GM21723 (cell line): ENCODE measurements around the gene SCAF8.

Source experiments
- ATAC-seq: cut with Tn5 transposase; IDR thresholded peaks from one replicate; pipeline ENCODE4 v1.9.1; 2021; ENCODE audit warnings: mild to moderate bottlenecking, moderate library complexity; ENCODE audit not compliant: unreplicated experiment

The SCAF8 gene

GRCh38 chr6:154878871-154879491 lies 145.8 kb downstream of the SCAF8 start:
- ATAC-seq, result no peak

- ATAC-seq, result no peak
Measured at GRCh38 chr6:154882107-154882506, 148.9 kb downstream of the SCAF8 start.
